ENCODE results near the gene FBXL4.

Gene FBXL4

GRCh38 chr6:98836962-98837944 is 110.5 kb downstream of the FBXL4 start:
- DNase-seq, result no peak

GRCh38 chr6:98836025-98836961 is 111.5 kb downstream of the FBXL4 start:
- DNase-seq, result peak; percentile 42

- DNase-seq, result peak; percentile 42
These were observed 112.4 kb downstream of the FBXL4 start for GRCh38 chr6:98835149-98836024.

GRCh38 chr6:98834060-98835031 is 113.4 kb downstream of the FBXL4 start, which contains the start of gene POU3F2:
TSS of gene POU3F2 (plus strand) at chr6:98834574. CDS start at chr6:98834874, 300 bp downstream.
- DNase-seq, result peak; percentile 98

- peak; percentile 44 for DNase-seq
These were observed 114.3 kb downstream of the FBXL4 start for GRCh38 chr6:98833307-98834059.

- DNase-seq, result peak; percentile 44
These were observed 114.8 kb downstream of the FBXL4 start for GRCh38 chr6:98833057-98833306.

- peak; percentile 51 for DNase-seq
These were observed 115.3 kb downstream of the FBXL4 start for GRCh38 chr6:98832284-98833056.

GRCh38 chr6:98831959-98832283 is 115.8 kb downstream of the FBXL4 start:
- no peak for DNase-seq

- DNase-seq, result peak; percentile 53
These were observed 116.4 kb downstream of the FBXL4 start for GRCh38 chr6:98831057-98831958.

GRCh38 chr6:98830146-98830545 is 117.6 kb downstream of the FBXL4 start:
- no peak for DNase-seq

GRCh38 chr6:98828941-98829411 is 118.8 kb downstream of the FBXL4 start:
- no peak for DNase-seq

GRCh38 chr6:98828211-98828788 is 119.4 kb downstream of the FBXL4 start:
- no peak for DNase-seq

GRCh38 chr6:98827295-98828159 is 120.2 kb downstream of the FBXL4 start:
- DNase-seq, result no peak

- no peak for DNase-seq
These were observed 122.0 kb downstream of the FBXL4 start for GRCh38 chr6:98825600-98826230.

GRCh38 chr6:98824902-98825599 is 122.7 kb downstream of the FBXL4 start:
- no peak for DNase-seq

Measured in COR-L47 (cell line).